ENCODE results near the gene C1orf115. TPM values are rescaled to one million over a fixed set of nuclear protein-coding genes. Genes with fewer than 3 reads are reported as not detected.
"Not testable (repeated sequence)": the region's sequence is repeated elsewhere in the genome, so short reads cannot be mapped to it uniquely, and the experiment has no call there.

The C1orf115 gene
- total RNA-seq, 1 donor from 2014 or later = 0.05 TPM

GRCh38 chr1:220721266-220721665, 31.1 kb downstream of the C1orf115 start:
- H3K27ac Mint-ChIP-seq; H3K9me3 Mint-ChIP-seq; intact Hi-C loops (cut with micrococcal nuclease); H3K4me3 Mint-ChIP-seq; H3K36me3 Mint-ChIP-seq (ENCODE audit: low read depth); H3K4me1 Mint-ChIP-seq; DNase-seq: not testable (repeated sequence)
- peaks cover 10% of the 10 kb centered on the region for H3K27me3 Mint-ChIP-seq

DNA sequence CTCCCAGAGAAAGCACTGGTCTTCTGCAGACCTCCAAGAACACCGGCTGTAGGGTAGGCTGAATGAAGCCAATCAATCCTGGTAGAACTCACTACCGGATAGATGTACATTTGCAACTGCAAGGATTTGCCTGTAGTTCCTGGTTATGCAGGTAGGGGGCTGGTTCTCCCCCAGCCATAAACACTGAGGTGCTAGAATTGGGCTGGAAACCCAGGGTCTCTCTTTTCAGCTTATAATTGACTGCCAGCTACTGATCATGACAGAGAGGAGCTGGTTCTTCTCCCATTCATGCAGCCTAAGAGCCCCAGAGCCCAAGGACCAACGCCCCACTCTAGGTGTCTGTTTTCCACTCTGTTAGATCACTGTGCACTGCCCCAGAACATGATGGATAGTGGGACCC, 36.5 kb downstream of the C1orf115 start:
- no peaks in the 10 kb centered on the region for H3K4me1 Mint-ChIP-seq
- peaks cover 6% of the 10 kb centered on the region for H3K27me3 Mint-ChIP-seq
- peaks cover 7% of the 10 kb centered on the region for H3K9me3 Mint-ChIP-seq
- no peaks in the 10 kb centered on the region for H3K36me3 Mint-ChIP-seq (ENCODE audit: low read depth)
- DNase-seq = peak; percentile 53
- H3K4me3 Mint-ChIP-seq = no peak overlapping the region
- H3K27ac Mint-ChIP-seq = no peak overlapping the region
- intact Hi-C loops (cut with micrococcal nuclease) = no loop called here

GRCh38 chr1:220727519-220727918, 37.4 kb downstream of the C1orf115 start:
- Mint-ChIP-seq H3K4me1 (no peaks in the 10 kb centered on the region), H3K27me3 (peaks cover 6% of the 10 kb centered on the region), H3K4me3 (no peak overlapping the region), H3K36me3 (ENCODE audit: low read depth) (no peaks in the 10 kb centered on the region), H3K9me3 (peaks cover 13% of the 10 kb centered on the region), H3K27ac (no peak overlapping the region)
- intact Hi-C loops (cut with micrococcal nuclease) = no loop called here
- DNase-seq = no peak

GRCh38 chr1:220730486-220730885, 40.3 kb downstream of the C1orf115 start:
- H3K36me3 Mint-ChIP-seq (ENCODE audit: low read depth) = no peaks in the 10 kb centered on the region
- peaks cover 2% of the 10 kb centered on the region for H3K4me1 Mint-ChIP-seq

GRCh38 chr1:220732137-220732536, 42.0 kb downstream of the C1orf115 start:
- Mint-ChIP-seq H3K4me1 (peaks cover 2% of the 10 kb centered on the region), H3K27me3 (peaks cover 7% of the 10 kb centered on the region), H3K4me3 (no peak overlapping the region), H3K36me3 (ENCODE audit: low read depth) (no peaks in the 10 kb centered on the region), H3K9me3 (peaks cover 13% of the 10 kb centered on the region), H3K27ac (no peak overlapping the region)
- intact Hi-C loops (cut with micrococcal nuclease) = loop anchor here (2.0 to 5.0 kb wide), 2 partner anchors 51 to 460 kb away; partner anchors contain the start of gene RAB3GAP2
- DNase-seq = no peak

More at GRCh38 chr1:220730486-220730885, 40.3 kb downstream of the C1orf115 start:
- Mint-ChIP-seq H3K27ac (no peak overlapping the region), H3K27me3 (peaks cover 13% of the 10 kb centered on the region), H3K9me3 (peaks cover 13% of the 10 kb centered on the region), H3K4me3 (no peak overlapping the region)
- intact Hi-C loops (cut with micrococcal nuclease) = loop anchor here (5.0 kb wide), 1 partner anchor 458 kb away; the partner anchor contains the start of gene RAB3GAP2
- DNase-seq = no peak

DNA sequence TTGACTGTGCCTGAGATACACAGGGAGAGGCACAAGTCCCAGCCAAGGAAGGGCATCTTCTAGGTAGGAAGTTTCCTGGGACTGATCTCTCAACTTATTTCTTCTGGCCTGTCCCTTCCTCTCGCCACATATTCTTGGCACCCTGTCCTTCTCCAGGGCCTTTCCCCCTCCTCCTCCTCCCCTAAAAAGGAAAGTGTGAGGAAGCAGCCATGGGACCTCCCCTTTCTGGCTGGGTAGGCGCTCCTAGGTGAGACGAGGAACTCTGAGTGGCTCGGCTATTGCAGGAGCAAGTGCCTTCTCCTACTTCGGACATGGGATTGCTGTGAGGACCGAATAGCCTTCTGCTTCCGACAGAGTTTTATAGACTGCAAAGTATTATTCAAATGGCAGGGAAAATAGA, 42.5 kb downstream of the C1orf115 start:
- Mint-ChIP-seq H3K4me1 (peaks cover 2% of the 10 kb centered on the region), H3K4me3 (no peak overlapping the region), H3K27ac (no peak overlapping the region), H3K36me3 (ENCODE audit: low read depth) (no peaks in the 10 kb centered on the region), H3K27me3 (peaks cover 10% of the 10 kb centered on the region), H3K9me3 (peaks cover 13% of the 10 kb centered on the region)
- intact Hi-C loops (cut with micrococcal nuclease) = loop anchor here (1.0 to 5.0 kb wide), 3 partner anchors 42 to 460 kb away; partner anchors contain the start of genes C1orf115 and RAB3GAP2
- DNase-seq = no peak

GRCh38 chr1:220733086-220733601, 43.0 kb downstream of the C1orf115 start:
- peaks cover 2% of the 10 kb centered on the region for H3K4me1 Mint-ChIP-seq

DNA sequence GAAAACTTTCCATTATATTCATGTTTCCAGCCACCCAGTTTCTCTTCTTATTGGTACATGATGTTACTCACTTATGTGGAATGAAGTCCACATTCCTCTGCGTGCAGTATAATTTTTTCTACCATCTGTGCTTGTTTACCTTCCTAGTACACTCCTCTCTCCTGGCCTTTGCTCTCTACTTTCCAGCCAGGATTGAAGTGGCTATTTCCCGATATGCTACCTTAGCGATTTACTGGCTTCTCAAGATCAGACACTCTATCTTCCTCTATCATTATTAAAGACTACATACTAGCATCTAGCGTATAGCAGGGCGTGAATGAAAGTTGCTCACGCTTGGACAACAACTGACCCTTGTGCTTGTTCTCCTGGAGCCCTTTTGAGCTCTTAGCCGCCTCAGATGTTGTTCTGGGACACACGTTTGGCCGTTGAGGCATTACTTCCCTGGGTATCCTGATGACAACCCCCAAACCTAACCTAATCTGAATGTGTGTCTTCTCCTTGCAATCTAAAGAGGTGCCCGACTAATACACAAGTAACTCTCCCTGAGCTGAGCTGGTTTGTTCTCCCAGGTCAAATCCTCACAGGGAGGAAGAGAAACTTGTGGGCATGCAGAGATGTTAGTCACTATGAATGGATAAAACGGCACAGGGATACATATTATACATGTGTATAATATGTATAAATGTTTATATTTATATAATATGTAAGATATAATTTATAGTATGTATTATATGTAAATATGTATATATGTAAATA, 44.6 kb downstream of the C1orf115 start:
- intact Hi-C loops (cut with micrococcal nuclease) = loop anchor here (5.0 kb wide), 1 partner anchor 462 kb away; the partner anchor contains the start of gene RAB3GAP2
- Mint-ChIP-seq H3K4me3 (no peak overlapping the region), H3K4me1 (peaks cover 2% of the 10 kb centered on the region), H3K36me3 (ENCODE audit: low read depth) (no peaks in the 10 kb centered on the region), H3K27me3 (peaks cover 21% of the 10 kb centered on the region), H3K9me3 (peaks cover 13% of the 10 kb centered on the region), H3K27ac (no peak overlapping the region)
- DNase-seq = no peak

More at GRCh38 chr1:220733086-220733601, 43.0 kb downstream of the C1orf115 start:
- Mint-ChIP-seq H3K9me3 (peaks cover 13% of the 10 kb centered on the region), H3K36me3 (ENCODE audit: low read depth) (no peaks in the 10 kb centered on the region), H3K4me3 (peak overlapping the region; percentile 37), H3K27me3 (peaks cover 15% of the 10 kb centered on the region), H3K27ac (no peak overlapping the region)
- peak; percentile 93 for DNase-seq
- intact Hi-C loops (cut with micrococcal nuclease) = loop anchor here (1.0 to 5.0 kb wide), 3 partner anchors 43 to 461 kb away; partner anchors contain the start of genes C1orf115 and RAB3GAP2

- H3K4me3 Mint-ChIP-seq; H3K4me1 Mint-ChIP-seq; intact Hi-C loops (cut with micrococcal nuclease); H3K27ac Mint-ChIP-seq; DNase-seq; H3K36me3 Mint-ChIP-seq (ENCODE audit: low read depth); H3K9me3 Mint-ChIP-seq: not testable (repeated sequence)
- peaks cover 30% of the 10 kb centered on the region for H3K27me3 Mint-ChIP-seq
Measured at GRCh38 chr1:220736283-220736682, 46.1 kb downstream of the C1orf115 start.

DNA sequence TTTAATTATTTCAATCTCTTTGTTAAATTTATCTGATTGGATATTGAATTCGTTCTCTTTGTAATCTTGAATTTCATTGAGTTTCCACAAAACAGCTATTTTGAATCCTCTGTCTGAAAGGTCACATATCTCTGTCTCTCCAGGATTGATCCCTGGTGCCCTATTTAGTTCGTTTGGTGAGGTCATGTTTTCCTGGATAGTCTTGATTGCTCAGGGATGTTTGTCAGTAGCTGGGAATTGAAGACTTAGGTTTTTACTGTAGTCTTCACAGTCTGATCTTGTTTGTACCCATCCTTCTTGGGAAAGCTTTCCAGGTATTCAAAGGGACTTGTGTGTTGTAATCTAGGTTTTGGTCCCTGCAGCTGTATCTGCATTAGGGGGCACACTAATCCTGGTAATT, 51.2 kb downstream of the C1orf115 start:
- H3K27ac Mint-ChIP-seq = no peak overlapping the region
- no peaks in the 10 kb centered on the region for H3K36me3 Mint-ChIP-seq (ENCODE audit: low read depth)
- H3K27me3 Mint-ChIP-seq = peaks cover 37% of the 10 kb centered on the region
- no peaks in the 10 kb centered on the region for H3K4me1 Mint-ChIP-seq
- intact Hi-C loops (cut with micrococcal nuclease) = no loop called here
- no peak for DNase-seq
- H3K9me3 Mint-ChIP-seq = no peaks in the 10 kb centered on the region
- H3K4me3 Mint-ChIP-seq = no peak overlapping the region

DNA sequence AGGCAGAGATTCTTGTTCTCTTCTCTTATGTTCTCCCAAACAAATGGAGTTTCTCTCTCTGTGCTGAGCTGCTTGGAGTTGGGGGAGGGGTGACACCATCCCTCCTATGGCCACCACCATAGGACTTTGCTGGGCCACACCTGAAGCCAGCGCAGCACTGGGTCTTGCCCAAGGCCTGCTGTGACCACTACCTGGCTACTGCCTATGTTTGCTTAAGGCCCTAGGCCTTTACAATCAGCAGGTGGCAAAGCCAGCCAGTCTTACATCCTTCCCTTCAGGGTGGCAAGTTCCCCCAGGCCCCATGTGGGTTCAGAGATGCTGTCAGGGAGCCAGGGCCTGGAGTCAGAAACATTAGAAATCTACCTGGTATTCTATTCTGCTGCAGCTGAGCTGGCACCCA, 51.7 kb downstream of the C1orf115 start:
- DNase-seq = no peak
- Mint-ChIP-seq H3K27me3 (peaks cover 42% of the 10 kb centered on the region), H3K36me3 (ENCODE audit: low read depth) (no peaks in the 10 kb centered on the region), H3K27ac (no peak overlapping the region), H3K9me3 (no peaks in the 10 kb centered on the region), H3K4me3 (no peak overlapping the region), H3K4me1 (no peaks in the 10 kb centered on the region)
- intact Hi-C loops (cut with micrococcal nuclease) = no loop called here

- Mint-ChIP-seq H3K4me3 (no peak overlapping the region), H3K4me1 (no peaks in the 10 kb centered on the region), H3K27me3 (peaks cover 47% of the 10 kb centered on the region), H3K27ac (no peak overlapping the region), H3K36me3 (ENCODE audit: low read depth) (no peaks in the 10 kb centered on the region), H3K9me3 (no peaks in the 10 kb centered on the region)
- DNase-seq = no peak
- intact Hi-C loops (cut with micrococcal nuclease) = no loop called here
Measured at GRCh38 chr1:220742520-220742919, 52.4 kb downstream of the C1orf115 start.

- Mint-ChIP-seq H3K27me3 (peaks cover 60% of the 10 kb centered on the region), H3K27ac (no peak overlapping the region), H3K9me3 (peaks cover 3% of the 10 kb centered on the region), H3K4me1 (peaks cover 3% of the 10 kb centered on the region), H3K4me3 (no peak overlapping the region), H3K36me3 (ENCODE audit: low read depth) (no peaks in the 10 kb centered on the region)
- DNase-seq = no peak
- intact Hi-C loops (cut with micrococcal nuclease) = no loop called here
Measured at GRCh38 chr1:220746851-220747250, 56.7 kb downstream of the C1orf115 start.

GRCh38 chr1:220747437-220748088, 57.4 kb downstream of the C1orf115 start:
- DNase-seq = no peak
- intact Hi-C loops (cut with micrococcal nuclease) = no loop called here
- H3K36me3 Mint-ChIP-seq (ENCODE audit: low read depth) = no peaks in the 10 kb centered on the region
- H3K27ac Mint-ChIP-seq = no peak overlapping the region
- H3K27me3 Mint-ChIP-seq = peaks cover 62% of the 10 kb centered on the region
- H3K4me1 Mint-ChIP-seq = peaks cover 3% of the 10 kb centered on the region
- H3K4me3 Mint-ChIP-seq = peak overlapping the region; percentile 57
- H3K9me3 Mint-ChIP-seq = peaks cover 3% of the 10 kb centered on the region
